HCT116 (cell line): Measurements from ENCODE around the gene DIS3L2.
"Not testable (repeated sequence)": the region's sequence is repeated elsewhere in the genome, so short reads cannot be mapped to it uniquely, and the experiment has no call there.

Source experiments
- ELF1 ChIP-seq: IDR thresholded peaks from 2 replicates; pipeline ENCODE4 v1.6.1; 2012; ENCODE audit warnings: low read depth, borderline replicate concordance
- TF ChIP-seq, protein P1 (sequence below), 3 experiments: fragments of 200-600 bp in 1 of 3; sonication (generic) in 1 of 3; IDR thresholded peaks in 2 of 3; conservative IDR thresholded peaks in 1 of 3; 2 replicates each; pipeline ENCODE4 v1.5.1; 2012 to 2017; ENCODE audit warnings: low read depth in 2 of 3, low read length in 2 of 3, antibody characterized with exemption in 1 of 3, borderline replicate concordance in 1 of 3, control low read depth in 1 of 3, mild to moderate bottlenecking in 1 of 3, mixed read lengths in 1 of 3, mixed run types in 1 of 3, moderate library complexity in 1 of 3; ENCODE audit not compliant: insufficient read depth in 1 of 3

- TF ChIP-seq, protein P1, sequence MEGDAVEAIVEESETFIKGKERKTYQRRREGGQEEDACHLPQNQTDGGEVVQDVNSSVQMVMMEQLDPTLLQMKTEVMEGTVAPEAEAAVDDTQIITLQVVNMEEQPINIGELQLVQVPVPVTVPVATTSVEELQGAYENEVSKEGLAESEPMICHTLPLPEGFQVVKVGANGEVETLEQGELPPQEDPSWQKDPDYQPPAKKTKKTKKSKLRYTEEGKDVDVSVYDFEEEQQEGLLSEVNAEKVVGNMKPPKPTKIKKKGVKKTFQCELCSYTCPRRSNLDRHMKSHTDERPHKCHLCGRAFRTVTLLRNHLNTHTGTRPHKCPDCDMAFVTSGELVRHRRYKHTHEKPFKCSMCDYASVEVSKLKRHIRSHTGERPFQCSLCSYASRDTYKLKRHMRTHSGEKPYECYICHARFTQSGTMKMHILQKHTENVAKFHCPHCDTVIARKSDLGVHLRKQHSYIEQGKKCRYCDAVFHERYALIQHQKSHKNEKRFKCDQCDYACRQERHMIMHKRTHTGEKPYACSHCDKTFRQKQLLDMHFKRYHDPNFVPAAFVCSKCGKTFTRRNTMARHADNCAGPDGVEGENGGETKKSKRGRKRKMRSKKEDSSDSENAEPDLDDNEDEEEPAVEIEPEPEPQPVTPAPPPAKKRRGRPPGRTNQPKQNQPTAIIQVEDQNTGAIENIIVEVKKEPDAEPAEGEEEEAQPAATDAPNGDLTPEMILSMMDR (IDR thresholded peaks at IDR 0.05 in 2 of 3, conservative IDR thresholded peaks at IDR 0.05 in 1 of 3; ENCODE audit: borderline replicate concordance in 1 of 3, insufficient read depth in 1 of 3, low read depth in 2 of 3, low read length in 2 of 3), result not testable (repeated sequence)
- TF ChIP-seq ELF1, result not testable (repeated sequence)
These were observed 418.4 kb downstream of the DIS3L2 start for GRCh38 chr2:232379610-232380590.
